HuH-7 (cell line): ENCODE measurements around the gene BPHL.
A peak's percentile ranks its signal among the peaks of the same experiment; 100 is the strongest.
"Not testable (repeated sequence)": the region's sequence is repeated elsewhere in the genome, so short reads cannot be mapped to it uniquely, and the experiment has no call there.

Source experiments
- DNase-seq: peaks from one replicate; pipeline ENCODE4 v3.0.0; 2011; ENCODE audit warnings: low spot score

Gene BPHL

GRCh38 chr6:3156184-3157130, 37.9 kb downstream of the BPHL start:
- not testable (repeated sequence) for DNase-seq

DNA sequence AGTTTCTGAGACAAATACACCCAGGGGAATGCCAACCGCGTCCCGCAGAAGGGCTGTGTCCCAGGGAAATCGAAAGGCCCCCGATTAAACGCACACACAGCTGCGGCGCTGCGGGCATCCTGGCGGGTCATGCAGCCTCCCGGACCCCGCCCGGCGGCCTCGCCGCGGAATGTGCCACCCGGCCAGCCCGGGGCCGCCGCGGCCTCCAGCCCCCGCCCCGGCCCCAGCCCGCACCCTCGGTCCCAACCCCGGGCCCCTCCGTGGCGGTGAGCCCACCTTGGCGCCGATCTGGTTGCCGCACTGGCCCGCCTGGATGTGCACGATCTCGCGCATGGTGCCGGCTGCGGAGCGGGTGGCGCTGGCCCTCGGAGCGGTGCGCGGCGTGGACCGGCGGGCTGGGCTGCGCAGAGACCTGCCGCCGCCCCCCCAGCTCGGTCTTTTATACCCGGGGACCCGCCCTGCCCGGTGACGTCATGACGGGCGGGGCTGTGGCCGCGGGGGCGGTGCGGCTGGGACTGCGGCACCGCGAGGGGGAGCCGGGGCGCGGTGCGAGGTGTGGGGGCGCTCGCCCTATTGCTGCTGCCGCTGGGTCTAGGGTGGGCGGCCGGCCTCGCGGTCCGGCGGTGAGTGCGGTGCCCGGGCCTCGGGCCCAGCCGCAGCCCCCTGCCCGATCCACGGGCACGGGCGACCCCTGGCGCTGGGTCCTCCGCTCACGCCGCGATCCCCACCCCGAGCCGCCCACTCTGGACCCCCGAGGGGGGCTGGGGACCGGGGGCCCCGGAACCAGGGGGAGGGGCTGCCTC, 38.8 kb downstream of the BPHL start, which contains the start of gene TUBB2A:
Gene TUBB2A (minus strand): TSS at position 414 of the 803 bp plus-strand sequence. CDS start 81 bp downstream, at position 333.
- peak; percentile 82 for DNase-seq

DNA sequence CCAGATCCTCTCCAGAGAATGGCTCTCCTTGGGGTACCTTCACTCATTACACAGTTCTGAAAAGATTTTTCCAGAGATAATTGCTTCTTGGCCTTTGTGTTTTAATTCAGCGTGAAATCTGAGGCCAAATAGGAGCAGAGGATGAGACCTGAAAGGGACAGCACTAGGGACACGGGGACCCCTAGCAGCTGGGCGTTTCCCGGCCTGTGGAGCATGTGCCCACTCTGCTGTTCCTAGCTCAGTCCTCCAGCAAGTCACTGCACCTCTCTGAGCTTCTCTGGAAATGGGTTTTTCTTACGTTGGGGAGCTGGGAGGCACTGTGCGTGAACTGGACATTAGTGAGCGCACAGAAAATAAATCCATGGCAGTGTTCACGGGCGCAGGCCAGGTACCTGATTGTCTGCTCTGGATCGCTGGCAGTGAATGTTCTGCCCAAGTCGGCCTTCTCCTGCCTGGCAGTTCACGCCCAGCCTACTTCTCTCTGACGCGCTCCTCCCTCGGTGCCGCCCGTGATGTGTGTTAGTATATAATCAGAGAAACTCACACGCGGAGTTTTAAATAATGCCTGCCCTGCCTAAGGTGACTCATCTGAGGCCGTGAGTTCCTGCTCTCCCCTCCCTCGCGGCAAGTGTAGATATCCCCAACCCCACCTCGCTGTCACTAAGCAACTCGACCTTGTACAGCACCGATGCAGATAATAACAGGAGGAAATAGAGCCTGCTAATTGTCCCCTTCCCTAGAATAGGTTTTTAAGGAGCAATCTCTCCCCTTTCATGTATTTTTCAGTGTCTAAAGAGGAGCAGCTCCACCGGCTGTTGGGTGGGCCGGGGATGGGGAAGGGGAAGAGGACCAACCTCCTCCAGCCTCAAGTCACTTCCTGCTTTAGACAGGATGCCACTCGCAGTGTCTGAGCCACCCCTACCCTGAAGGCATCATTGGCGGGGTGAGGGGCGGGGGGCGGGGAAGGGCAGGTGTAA, 41.6 kb downstream of the BPHL start:
- DNase-seq = no peak

GRCh38 chr6:3162067-3162497, 43.6 kb downstream of the BPHL start:
- DNase-seq = no peak

GRCh38 chr6:3162565-3163247, 44.2 kb downstream of the BPHL start:
- peak; percentile 79 for DNase-seq

DNA sequence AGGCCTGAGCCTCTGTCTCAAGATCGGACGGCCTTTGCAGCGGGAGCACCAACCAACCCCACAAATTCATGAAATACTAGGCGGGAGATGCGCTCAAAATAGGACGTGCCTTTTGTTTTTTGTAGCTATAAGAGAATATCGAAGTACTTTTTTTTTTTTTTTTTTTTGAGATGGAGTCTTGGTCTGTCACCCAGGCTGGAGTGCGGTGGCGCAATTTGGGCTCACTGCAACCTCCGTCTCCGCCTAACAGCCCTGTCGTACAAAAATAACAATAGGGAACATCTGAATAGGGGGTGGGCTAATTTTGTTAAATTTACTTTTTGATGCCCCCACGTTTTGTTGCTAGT, 44.7 kb downstream of the BPHL start:
- no peak for DNase-seq

GRCh38 chr6:3164388-3164787, 45.9 kb downstream of the BPHL start:
- no peak for DNase-seq

GRCh38 chr6:3165631-3166534, 47.4 kb downstream of the BPHL start:
- DNase-seq = no peak

- not testable (repeated sequence) for DNase-seq
Measured at GRCh38 chr6:3166535-3167225, 48.2 kb downstream of the BPHL start.

- DNase-seq = not testable (repeated sequence)
Measured at GRCh38 chr6:3168046-3168445, 49.5 kb downstream of the BPHL start.

- not testable (repeated sequence) for DNase-seq
Measured at GRCh38 chr6:3170676-3171075, 52.2 kb downstream of the BPHL start.

DNA sequence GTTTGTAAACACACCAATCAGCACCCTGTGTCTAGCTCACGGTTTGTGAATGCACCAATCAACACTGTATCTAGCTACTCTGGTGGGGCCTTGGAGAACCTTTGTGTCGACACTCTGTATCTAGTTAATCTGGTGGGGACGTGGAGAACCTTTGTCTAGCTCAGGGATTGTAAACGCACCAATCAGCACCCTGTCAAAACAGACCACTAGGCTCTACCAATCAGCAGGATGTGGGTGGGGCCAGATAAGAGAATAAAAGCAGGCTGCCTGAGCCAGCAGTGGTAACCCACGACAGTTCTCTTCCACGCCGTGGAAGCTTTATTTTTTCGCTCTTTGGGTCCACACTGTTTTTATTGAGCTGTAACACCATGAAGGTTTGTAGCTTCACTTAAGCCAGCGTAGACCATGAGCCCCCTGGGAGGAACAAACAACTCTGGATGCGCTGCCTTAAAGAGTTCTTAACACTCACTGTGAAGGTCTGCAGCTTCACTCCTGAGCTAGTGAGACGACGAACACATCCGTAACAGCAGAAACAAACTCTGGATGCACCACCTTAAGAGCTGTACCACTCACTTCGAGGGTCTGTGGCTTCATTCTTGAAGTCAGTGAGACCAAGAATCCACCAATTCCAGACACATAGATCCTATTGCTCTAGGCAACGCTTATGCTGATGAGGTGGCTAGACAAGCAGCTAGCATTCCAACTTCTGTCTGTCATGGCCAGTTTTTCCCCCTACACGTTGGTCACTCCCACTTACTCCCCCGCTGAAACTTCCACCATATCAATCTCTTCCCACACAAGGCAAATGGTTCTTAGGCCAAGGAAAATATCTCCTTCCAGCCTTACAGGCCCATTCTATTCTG, 53.0 kb downstream of the BPHL start:
- not testable (repeated sequence) for DNase-seq

- not testable (repeated sequence) for DNase-seq
Measured at GRCh38 chr6:3172789-3173188, 54.3 kb downstream of the BPHL start.

- DNase-seq = not testable (repeated sequence)
Measured at GRCh38 chr6:3173636-3174089, 55.2 kb downstream of the BPHL start.

- no peak for DNase-seq
Measured at GRCh38 chr6:3175715-3176402, 57.3 kb downstream of the BPHL start.

DNA sequence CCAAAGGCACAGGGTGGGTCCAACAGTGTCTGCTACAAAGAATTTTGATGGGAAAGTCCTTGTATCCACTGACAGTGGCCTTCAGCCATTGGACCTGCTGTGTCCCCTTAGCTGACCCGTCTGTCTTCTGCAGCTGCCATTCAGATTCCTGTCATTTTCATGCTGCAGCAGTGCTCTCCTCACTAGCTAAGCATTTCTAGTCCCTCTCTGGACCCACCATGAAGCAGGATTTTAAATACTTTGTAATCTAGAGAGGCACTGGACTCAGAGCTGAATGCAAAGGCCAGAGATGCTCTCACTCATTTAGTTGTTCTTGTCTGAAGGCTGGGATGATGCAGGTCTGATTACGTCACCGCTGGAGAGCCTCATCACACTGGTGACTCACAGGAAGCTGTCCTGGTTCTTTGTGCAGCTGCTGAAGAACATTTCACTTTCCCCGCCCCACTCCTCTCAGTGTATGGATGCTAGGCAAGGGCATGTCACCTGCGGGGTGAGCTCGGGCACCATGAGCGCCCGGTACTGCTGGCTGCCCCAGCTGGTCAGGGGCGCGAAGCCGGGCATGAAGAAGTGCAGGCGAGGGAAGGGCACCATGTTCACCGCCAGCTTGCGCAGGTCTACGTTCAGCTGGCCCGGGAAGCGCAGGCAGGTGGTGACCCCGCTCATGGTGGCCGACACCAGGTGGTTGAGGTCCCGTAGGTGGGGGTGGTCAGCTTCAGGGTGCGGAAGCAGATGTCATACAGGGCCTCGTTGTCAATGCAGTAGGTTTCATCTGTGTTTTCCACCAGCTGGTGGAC, 58.2 kb downstream of the BPHL start:
- DNase-seq = no peak

GRCh38 chr6:3178666-3179065, 60.2 kb downstream of the BPHL start:
- DNase-seq = not testable (repeated sequence)
